Panc1 (cell line): ENCODE measurements around the gene RNU2-63P. TPM values are rescaled to one million over a fixed set of nuclear protein-coding genes. Genes with fewer than 3 reads are reported as not detected.
"Not testable (repeated sequence)": the region's sequence is repeated elsewhere in the genome, so short reads cannot be mapped to it uniquely, and the experiment has no call there.

ENCODE experiments used
- ATAC-seq: fragments of 200-7000 bp; cut with Tn5 transposase; 2 replicates; pipeline ENCODE4 v1.9.1; 2020; ENCODE audit warnings: mild to moderate bottlenecking, moderate library complexity
- BruUV-seq: library from RNA; stranded (reverse); fragments of 400-500 nt; replicated peaks from 2 replicates; lab custom pipeline; 2021; lab: Mats Ljungman, UMichigan
- CTCF ChIA-PET: fragments of 300-600 bp; sonication (Branson Sonifier 250); formaldehyde crosslinking; loops from one replicate; lab custom pipeline; 2022; ENCODE audit warnings: antibody characterized with exemption; lab: Charles Lee
- POLR2A ChIA-PET: fragments of 300-600 bp; sonication (Branson Sonifier 250); formaldehyde crosslinking; loops from one replicate; lab custom pipeline; 2022; ENCODE audit warnings: antibody characterized with exemption; lab: Charles Lee
- DNase-seq: peaks from one replicate; pipeline ENCODE4 v3.0.0-alpha.2; 2010; ENCODE audit warnings: low read depth, low spot score
- H3K27ac ChIP-seq: 2 replicates; pipeline ENCODE4 v1.5.1; 2011; ENCODE audit warnings: mild to moderate bottlenecking, low read length, inconsistent platforms
- H3K27me3 ChIP-seq: fragments of 200-500 bp; sonication (Bioruptor generic); 2 replicates; pipeline ENCODE4 v1.6.0; 2014; ENCODE audit warnings: low read length, inconsistent platforms; ENCODE audit not compliant: control insufficient read depth, insufficient read depth
- H3K36me3 ChIP-seq: fragments of 200-500 bp; sonication (Bioruptor generic); 2 replicates; pipeline ENCODE4 v1.5.1; 2014; ENCODE audit warnings: inconsistent platforms, mild to moderate bottlenecking, low read length, moderate library complexity; ENCODE audit not compliant: control insufficient read depth, insufficient read depth
- H3K4me1 ChIP-seq: 2 replicates; pipeline ENCODE4 v1.5.1; 2011; ENCODE audit warnings: inconsistent platforms, mild to moderate bottlenecking, low read length, moderate library complexity; ENCODE audit not compliant: control insufficient read depth, insufficient read depth
- H3K4me3 ChIP-seq, 2 experiments: 2 replicates each; pipeline ENCODE4 v1.5.1; 2011 to 2012; ENCODE audit warnings: low read depth in 2 of 2, low read length in 2 of 2, mild to moderate bottlenecking in 2 of 2, inconsistent platforms in 1 of 2, moderate library complexity in 1 of 2
- H3K9me3 ChIP-seq: fragments of 200-500 bp; sonication (Bioruptor generic); 2 replicates; pipeline ENCODE4 v1.5.1; 2014; ENCODE audit warnings: low read depth, mild to moderate bottlenecking, inconsistent platforms, low read length, moderate library complexity; ENCODE audit not compliant: control insufficient read depth, insufficient read depth
- POLR2AphosphoS5 ChIP-seq: IDR thresholded peaks from 2 replicates; pipeline ENCODE4 v1.6.1; 2012; ENCODE audit warnings: mild to moderate bottlenecking, low read depth, low read length, moderate library complexity
- SIN3A ChIP-seq: IDR thresholded peaks from 2 replicates; pipeline ENCODE4 v1.6.1; 2012; ENCODE audit warnings: low read depth, mild to moderate bottlenecking, low read length, moderate library complexity, borderline replicate concordance; ENCODE audit not compliant: insufficient read depth
- TCF7L2 ChIP-seq: IDR thresholded peaks from 2 replicates; pipeline ENCODE4 v1.6.1; 2011; ENCODE audit warnings: mild to moderate bottlenecking, low read depth, low read length, inconsistent platforms
- in situ Hi-C: cut with HindIII; loops from 2 replicates; pipeline ENCODE4 v1.10.0; 2016; ENCODE audit warnings: low sequenced_read_pairs, low pct_unique_long_range_greater_than_20kb
- intact Hi-C: fragments of 100-400 bp; cut with micrococcal nuclease; formaldehyde crosslinking; loops from one replicate; pipeline ENCODE4 v1.10.0; 2022; ENCODE audit not compliant: unreplicated experiment
- total RNA-seq: library from RNA; stranded (reverse); gene quantifications from one replicate; pipeline ENCODE4 v1.2.1, GENCODE V29; 2021; ENCODE audit not compliant: unreplicated experiment
- TF ChIP-seq, protein P1 (sequence below), 2 experiments: IDR thresholded peaks; 2 replicates each; pipeline ENCODE4 v1.6.1; 2011 to 2012; ENCODE audit warnings: low read depth in 2 of 2, control low read depth in 1 of 2, low read length in 1 of 2, mild to moderate bottlenecking in 1 of 2, moderate library complexity in 1 of 2; ENCODE audit not compliant: insufficient read depth in 1 of 2
- TF ChIP-seq, protein P2 (sequence below): fragments of 450-650 bp; IDR thresholded peaks from 2 replicates; pipeline ENCODE4 v1.5.1; 2017; ENCODE audit warnings: mild to moderate bottlenecking

Gene RNU2-63P
- total RNA-seq, 1 experiment from 2014 or later: 14.0 TPM

DNA sequence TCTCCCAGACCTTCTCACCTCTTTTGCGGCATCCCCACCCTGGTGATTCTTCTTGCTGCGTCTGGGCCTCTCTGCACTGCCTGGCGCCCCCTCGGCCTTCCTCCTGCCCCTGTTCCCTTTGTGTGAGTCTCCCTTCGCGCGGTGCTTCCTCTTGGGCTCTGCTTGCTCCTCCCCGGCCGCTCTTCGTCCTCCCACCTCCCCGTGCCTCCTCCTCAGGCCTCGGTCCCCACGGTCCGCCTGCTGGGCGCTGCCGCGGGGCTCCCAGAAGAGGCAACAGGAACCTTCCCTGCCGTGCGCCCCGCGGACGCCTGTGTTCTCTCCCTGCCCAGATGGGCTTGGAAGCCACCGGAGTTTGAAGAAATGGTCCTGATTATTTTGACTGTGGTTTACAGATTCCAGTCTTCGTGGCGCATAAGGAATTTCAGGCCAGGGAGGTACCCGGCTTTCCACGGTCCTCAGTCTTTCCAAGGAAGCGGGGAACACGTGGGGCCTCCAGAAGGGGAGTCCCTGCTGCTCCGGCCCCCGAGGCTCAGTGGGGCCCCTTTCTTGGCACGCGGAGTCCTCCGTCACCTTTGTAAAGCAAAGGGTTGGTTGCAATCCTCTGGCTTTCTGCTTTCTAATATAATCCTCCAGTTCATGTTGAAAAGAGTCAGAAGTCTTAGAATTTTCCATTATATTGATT is 13.1 kb downstream of the RNU2-63P start:
- Histone ChIP-seq H3K9me3 (no peaks in the 10 kb centered on the region), H3K27me3 (no peaks in the 10 kb centered on the region), H3K4me3 (no peak overlapping the region), H3K27ac (no peak overlapping the region), H3K36me3 (no peaks in the 10 kb centered on the region), H3K4me1 (0 out of 2 replicates have a peak, but pooled peaks cover 3% of the 10 kb centered on the region)
- DNase-seq: no peak
- in situ Hi-C loops: no loop called here
- no TSS peak for BruUV-seq
- TF ChIP-seq TCF7L2 (no peak), SIN3A (no peak), POLR2AphosphoS5 (no peak)
- TF ChIP-seq, protein P1, sequence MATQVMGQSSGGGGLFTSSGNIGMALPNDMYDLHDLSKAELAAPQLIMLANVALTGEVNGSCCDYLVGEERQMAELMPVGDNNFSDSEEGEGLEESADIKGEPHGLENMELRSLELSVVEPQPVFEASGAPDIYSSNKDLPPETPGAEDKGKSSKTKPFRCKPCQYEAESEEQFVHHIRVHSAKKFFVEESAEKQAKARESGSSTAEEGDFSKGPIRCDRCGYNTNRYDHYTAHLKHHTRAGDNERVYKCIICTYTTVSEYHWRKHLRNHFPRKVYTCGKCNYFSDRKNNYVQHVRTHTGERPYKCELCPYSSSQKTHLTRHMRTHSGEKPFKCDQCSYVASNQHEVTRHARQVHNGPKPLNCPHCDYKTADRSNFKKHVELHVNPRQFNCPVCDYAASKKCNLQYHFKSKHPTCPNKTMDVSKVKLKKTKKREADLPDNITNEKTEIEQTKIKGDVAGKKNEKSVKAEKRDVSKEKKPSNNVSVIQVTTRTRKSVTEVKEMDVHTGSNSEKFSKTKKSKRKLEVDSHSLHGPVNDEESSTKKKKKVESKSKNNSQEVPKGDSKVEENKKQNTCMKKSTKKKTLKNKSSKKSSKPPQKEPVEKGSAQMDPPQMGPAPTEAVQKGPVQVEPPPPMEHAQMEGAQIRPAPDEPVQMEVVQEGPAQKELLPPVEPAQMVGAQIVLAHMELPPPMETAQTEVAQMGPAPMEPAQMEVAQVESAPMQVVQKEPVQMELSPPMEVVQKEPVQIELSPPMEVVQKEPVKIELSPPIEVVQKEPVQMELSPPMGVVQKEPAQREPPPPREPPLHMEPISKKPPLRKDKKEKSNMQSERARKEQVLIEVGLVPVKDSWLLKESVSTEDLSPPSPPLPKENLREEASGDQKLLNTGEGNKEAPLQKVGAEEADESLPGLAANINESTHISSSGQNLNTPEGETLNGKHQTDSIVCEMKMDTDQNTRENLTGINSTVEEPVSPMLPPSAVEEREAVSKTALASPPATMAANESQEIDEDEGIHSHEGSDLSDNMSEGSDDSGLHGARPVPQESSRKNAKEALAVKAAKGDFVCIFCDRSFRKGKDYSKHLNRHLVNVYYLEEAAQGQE (IDR thresholded peaks at IDR 0.05; ENCODE audit: insufficient read depth in 1 of 2, low read depth in 2 of 2, low read length in 1 of 2): no peak
- TF ChIP-seq, protein P2, sequence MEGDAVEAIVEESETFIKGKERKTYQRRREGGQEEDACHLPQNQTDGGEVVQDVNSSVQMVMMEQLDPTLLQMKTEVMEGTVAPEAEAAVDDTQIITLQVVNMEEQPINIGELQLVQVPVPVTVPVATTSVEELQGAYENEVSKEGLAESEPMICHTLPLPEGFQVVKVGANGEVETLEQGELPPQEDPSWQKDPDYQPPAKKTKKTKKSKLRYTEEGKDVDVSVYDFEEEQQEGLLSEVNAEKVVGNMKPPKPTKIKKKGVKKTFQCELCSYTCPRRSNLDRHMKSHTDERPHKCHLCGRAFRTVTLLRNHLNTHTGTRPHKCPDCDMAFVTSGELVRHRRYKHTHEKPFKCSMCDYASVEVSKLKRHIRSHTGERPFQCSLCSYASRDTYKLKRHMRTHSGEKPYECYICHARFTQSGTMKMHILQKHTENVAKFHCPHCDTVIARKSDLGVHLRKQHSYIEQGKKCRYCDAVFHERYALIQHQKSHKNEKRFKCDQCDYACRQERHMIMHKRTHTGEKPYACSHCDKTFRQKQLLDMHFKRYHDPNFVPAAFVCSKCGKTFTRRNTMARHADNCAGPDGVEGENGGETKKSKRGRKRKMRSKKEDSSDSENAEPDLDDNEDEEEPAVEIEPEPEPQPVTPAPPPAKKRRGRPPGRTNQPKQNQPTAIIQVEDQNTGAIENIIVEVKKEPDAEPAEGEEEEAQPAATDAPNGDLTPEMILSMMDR: no peak
- ChIA-PET POLR2A (no interaction called here), CTCF (no interaction called here)
- intact Hi-C loops: no loop called here
- no peak for ATAC-seq

DNA sequence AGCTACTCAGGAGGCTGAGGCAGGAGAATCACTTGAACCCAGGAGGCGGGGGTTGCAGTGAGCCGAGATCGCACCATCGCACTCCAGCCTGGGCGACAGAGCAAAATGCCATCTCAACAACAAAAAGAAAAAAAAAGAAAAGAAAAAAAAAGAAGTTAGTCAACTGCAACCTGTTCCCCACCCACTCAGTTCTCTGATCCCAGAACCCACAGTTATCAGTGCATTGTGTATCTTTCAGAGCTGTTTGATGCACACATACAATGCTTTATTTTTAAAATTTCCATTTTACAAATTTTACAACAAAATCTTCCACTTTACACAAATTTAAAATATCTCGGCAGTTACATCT is 14.0 kb downstream of the RNU2-63P start:
- BruUV-seq: no TSS peak
- intact Hi-C loops (no loop called here), in situ Hi-C loops (no loop called here)
- DNase-seq (no peak), ATAC-seq (no peak)
- H3K4me1 ChIP-seq: 0 out of 2 replicates have a peak, but pooled peaks cover 3% of the 10 kb centered on the region
- no peaks in the 10 kb centered on the region for H3K36me3 ChIP-seq
- H3K9me3 ChIP-seq: no peaks in the 10 kb centered on the region
- no peaks in the 10 kb centered on the region for H3K27me3 ChIP-seq
- no peak overlapping the region for H3K27ac ChIP-seq
- CTCF ChIA-PET: interaction anchor here (0.6 to 1.0 kb wide), 3 partner anchors 8 to 167 kb away, joined by 3 to 6 read pairs (median 4); no protein-coding TSS in a partner anchor
- H3K4me3 ChIP-seq: no peak overlapping the region
- POLR2A ChIA-PET: interaction anchor here (0.7 kb wide), 1 partner anchor 10 kb away, joined by 4 read pairs; no protein-coding TSS in a partner anchor
- TF ChIP-seq, protein P1 (IDR thresholded peaks at IDR 0.05; ENCODE audit: insufficient read depth in 1 of 2, low read depth in 2 of 2, low read length in 1 of 2): no peak
- TF ChIP-seq, protein P2: no peak
- TF ChIP-seq TCF7L2: no peak
- no peak for TF ChIP-seq POLR2AphosphoS5
- TF ChIP-seq SIN3A: no peak

DNA sequence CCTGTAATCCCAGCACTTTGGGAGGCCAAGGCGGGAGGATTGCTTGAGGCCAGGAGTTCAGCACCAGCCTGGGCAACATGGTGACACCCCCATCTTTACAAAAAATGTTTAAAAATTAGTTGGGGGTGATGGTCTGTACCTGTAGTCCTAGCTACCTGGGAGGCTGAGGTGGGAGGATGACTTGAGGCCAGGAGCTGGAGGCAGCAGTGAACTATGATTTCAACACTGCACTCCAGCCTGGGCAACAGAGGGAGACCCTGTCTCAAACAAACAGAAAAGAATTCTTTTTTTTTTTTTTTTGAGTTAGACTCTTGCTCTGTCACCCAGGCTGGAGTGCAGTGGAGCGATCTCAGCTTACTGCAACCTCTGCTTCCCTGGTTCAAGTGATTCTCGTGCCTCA is 15.9 kb downstream of the RNU2-63P start:
- DNase-seq, BruUV-seq, ATAC-seq, H3K4me3 ChIP-seq, H3K4me1 ChIP-seq, H3K27me3 ChIP-seq, intact Hi-C loops, H3K27ac ChIP-seq, POLR2A ChIA-PET, CTCF ChIA-PET, H3K36me3 ChIP-seq, in situ Hi-C loops, H3K9me3 ChIP-seq: not testable (repeated sequence)
